CD4-positive, alpha-beta T cell (primary cell): ENCODE results near the gene TMEM204. TPM values are rescaled to one million over a fixed set of nuclear protein-coding genes. Genes with fewer than 3 reads are reported as not detected.

Source experiments
- ATAC-seq: fragments of 200-7000 bp; cut with Tn5 transposase; one replicate; pipeline ENCODE4 v1.10.0; 2022; ENCODE audit warnings: mild to moderate bottlenecking; ENCODE audit not compliant: poor library complexity
- CTCF ChIA-PET: fragments of 350-600 bp; sonication (Branson Sonifier 250); formaldehyde crosslinking; loops from one replicate; lab custom pipeline; 2021; ENCODE audit warnings: antibody characterized with exemption, inconsistent platforms; lab: Charles Lee
- POLR2A ChIA-PET: fragments of 350-600 bp; sonication (Branson Sonifier 250); formaldehyde crosslinking; loops from one replicate; lab custom pipeline; 2021; ENCODE audit warnings: antibody characterized with exemption, inconsistent platforms; lab: Charles Lee
- DNase-seq, 14 experiments: peaks; one replicate each; pipeline ENCODE4 v3.0.0-alpha.2; 2013 to 2020; ENCODE audit warnings: mixed read lengths in 2 of 14
- H3K27ac ChIP-seq, 2 donors: one replicate each; pipeline versions ENCODE4 v1.5.1 to v1.7.0; 2013; ENCODE audit warnings: low read length in 2 of 2, low read depth in 1 of 2, mild to moderate bottlenecking in 1 of 2
- H3K27me3 ChIP-seq, 2 experiments: 1 replicate in 1 of 2; 2 replicates in 1 of 2; pipeline versions ENCODE4 v1.6.1 to v1.7.0; 2013; ENCODE audit warnings: low read length in 2 of 2, control low read depth in 1 of 2, mild to moderate bottlenecking in 1 of 2, moderate library complexity in 1 of 2; ENCODE audit not compliant: insufficient read depth in 2 of 2, control insufficient read depth in 1 of 2
- H3K36me3 ChIP-seq: one replicate; pipeline ENCODE4 v1.6.1; 2013; ENCODE audit warnings: low read length, control low read depth; ENCODE audit not compliant: insufficient read depth
- H3K4me1 ChIP-seq: one replicate; pipeline ENCODE4 v1.6.1; 2013; ENCODE audit warnings: low read length, control low read depth; ENCODE audit not compliant: insufficient read depth
- H3K4me3 ChIP-seq: one replicate; pipeline ENCODE4 v1.5.1; 2013; ENCODE audit warnings: mild to moderate bottlenecking, low read length, moderate library complexity
- H3K9me3 ChIP-seq, 2 experiments: 1 replicate in 1 of 2; 2 replicates in 1 of 2; pipeline versions ENCODE4 v1.6.1 to v1.7.0; 2013; ENCODE audit warnings: low read length in 2 of 2, mild to moderate bottlenecking in 2 of 2, control low read depth in 1 of 2, moderate library complexity in 1 of 2; ENCODE audit not compliant: control insufficient read depth in 1 of 2, insufficient read depth in 1 of 2
- H3K27ac Mint-ChIP-seq: one replicate; pipeline ENCODE4 v1.8.0; 2020; ENCODE audit warnings: mixed read lengths
- H3K27me3 Mint-ChIP-seq: one replicate; pipeline ENCODE4 v1.8.0; 2021; ENCODE audit warnings: mixed read lengths
- H3K36me3 Mint-ChIP-seq: one replicate; pipeline ENCODE4 v1.8.0; 2021; ENCODE audit warnings: low read depth, mixed read lengths
- H3K4me1 Mint-ChIP-seq: one replicate; pipeline ENCODE4 v1.8.0; 2021; ENCODE audit warnings: low read depth, mixed read lengths
- H3K4me3 Mint-ChIP-seq: one replicate; pipeline ENCODE4 v1.8.0; 2020; ENCODE audit warnings: mild to moderate bottlenecking, mixed read lengths
- H3K9me3 Mint-ChIP-seq: one replicate; pipeline ENCODE4 v1.8.0; 2020; ENCODE audit warnings: mixed read lengths
- CTCF ChIP-seq: fragments of 200-600 bp; IDR thresholded peaks from one replicate; pipeline ENCODE4 v1.8.0; 2022; ENCODE audit warnings: antibody characterized with exemption, mild to moderate bottlenecking
- intact Hi-C, 2 experiments: fragments of 100-400 bp; cut with DNase I in 1 of 2; cut with micrococcal nuclease in 1 of 2; formaldehyde crosslinking; loops; one replicate each; pipeline versions ENCODE4 v1.15.1 to v1.9.0; 2023 to 2025; cut with DNase I, micrococcal nuclease
- total RNA-seq, 174 experiments: library from RNA in 2 of 174; stranded (reverse) in 2 of 174; gene quantifications; one replicate each; pipeline ENCODE4 v1.2.3 and lab custom pipeline; 2021 to 2026

The TMEM204 gene
- total RNA-seq, 2 experiments from 2014 or later, result 20.5 to 22.1 TPM

GRCh38 chr16:1584926-1585484 is 51.5 kb downstream of the TMEM204 start:
- ChIA-PET POLR2A (no interaction called here), CTCF (no interaction called here)
- Mint-ChIP-seq H3K27ac (no peak overlapping the region), H3K4me1 (no peaks in the 10 kb centered on the region), H3K36me3 (no peaks in the 10 kb centered on the region), H3K27me3 (no peaks in the 10 kb centered on the region), H3K9me3 (no peaks in the 10 kb centered on the region), H3K4me3 (no peak overlapping the region)
- Histone ChIP-seq H3K36me3 (no peaks in the 10 kb centered on the region), H3K9me3 (no peaks in the 10 kb centered on the region), H3K4me3 (no peak overlapping the region), H3K27me3 (no peaks in the 10 kb centered on the region), H3K4me1 (no peaks in the 10 kb centered on the region), H3K27ac (no peak overlapping the region)
- intact Hi-C loops, result no loop called here
- no peak for TF ChIP-seq CTCF
- DNase-seq, result no peak
- ATAC-seq, result no peak

- no peak overlapping the region for H3K4me3 ChIP-seq
- H3K27me3 ChIP-seq, result no peaks in the 10 kb centered on the region
- POLR2A ChIA-PET, result no interaction called here
- H3K9me3 Mint-ChIP-seq, result no peaks in the 10 kb centered on the region
- TF ChIP-seq CTCF, result no peak
- H3K4me3 Mint-ChIP-seq, result no peak overlapping the region
- H3K4me1 ChIP-seq, result no peaks in the 10 kb centered on the region
- H3K27ac ChIP-seq, result no peak overlapping the region
- DNase-seq (no peak), ATAC-seq (no peak)
- H3K9me3 ChIP-seq, result no peaks in the 10 kb centered on the region
- intact Hi-C loops, result no loop called here
- no peak overlapping the region for H3K27ac Mint-ChIP-seq
- H3K4me1 Mint-ChIP-seq, result no peaks in the 10 kb centered on the region
- H3K27me3 Mint-ChIP-seq, result no peaks in the 10 kb centered on the region
- CTCF ChIA-PET, result no interaction called here
- no peaks in the 10 kb centered on the region for H3K36me3 Mint-ChIP-seq
- H3K36me3 ChIP-seq, result no peaks in the 10 kb centered on the region
These were observed 56.9 kb downstream of the TMEM204 start for GRCh38 chr16:1590366-1590765.

- POLR2A ChIA-PET, result no interaction called here
These were observed 57.7 kb downstream of the TMEM204 start for GRCh38 chr16:1590930-1591705.

More at GRCh38 chr16:1590930-1591705, 57.7 kb downstream of the TMEM204 start:
- Mint-ChIP-seq H3K27ac (no peak overlapping the region), H3K4me1 (no peaks in the 10 kb centered on the region), H3K4me3 (no peak overlapping the region), H3K36me3 (no peaks in the 10 kb centered on the region), H3K9me3 (no peaks in the 10 kb centered on the region), H3K27me3 (no peaks in the 10 kb centered on the region)
- Histone ChIP-seq H3K27ac (no peak overlapping the region), H3K4me1 (no peaks in the 10 kb centered on the region), H3K27me3 (no peaks in the 10 kb centered on the region), H3K4me3 (no peak overlapping the region), H3K36me3 (no peaks in the 10 kb centered on the region), H3K9me3 (no peaks in the 10 kb centered on the region)
- no peak for TF ChIP-seq CTCF
- CTCF ChIA-PET, result no interaction called here
- intact Hi-C loops, result no loop called here
- ATAC-seq (no peak), DNase-seq (no peak)
